Measurements from ENCODE around the gene SULF2. TPM values are rescaled to one million over a fixed set of nuclear protein-coding genes. Genes with fewer than 3 reads are reported as not detected.
A peak's percentile ranks its signal among the peaks of the same experiment; 100 is the strongest.

Gene SULF2
- total RNA-seq, 4 donors from 2014 or later = 41.2 to 177 (median 62.3) TPM

DNA sequence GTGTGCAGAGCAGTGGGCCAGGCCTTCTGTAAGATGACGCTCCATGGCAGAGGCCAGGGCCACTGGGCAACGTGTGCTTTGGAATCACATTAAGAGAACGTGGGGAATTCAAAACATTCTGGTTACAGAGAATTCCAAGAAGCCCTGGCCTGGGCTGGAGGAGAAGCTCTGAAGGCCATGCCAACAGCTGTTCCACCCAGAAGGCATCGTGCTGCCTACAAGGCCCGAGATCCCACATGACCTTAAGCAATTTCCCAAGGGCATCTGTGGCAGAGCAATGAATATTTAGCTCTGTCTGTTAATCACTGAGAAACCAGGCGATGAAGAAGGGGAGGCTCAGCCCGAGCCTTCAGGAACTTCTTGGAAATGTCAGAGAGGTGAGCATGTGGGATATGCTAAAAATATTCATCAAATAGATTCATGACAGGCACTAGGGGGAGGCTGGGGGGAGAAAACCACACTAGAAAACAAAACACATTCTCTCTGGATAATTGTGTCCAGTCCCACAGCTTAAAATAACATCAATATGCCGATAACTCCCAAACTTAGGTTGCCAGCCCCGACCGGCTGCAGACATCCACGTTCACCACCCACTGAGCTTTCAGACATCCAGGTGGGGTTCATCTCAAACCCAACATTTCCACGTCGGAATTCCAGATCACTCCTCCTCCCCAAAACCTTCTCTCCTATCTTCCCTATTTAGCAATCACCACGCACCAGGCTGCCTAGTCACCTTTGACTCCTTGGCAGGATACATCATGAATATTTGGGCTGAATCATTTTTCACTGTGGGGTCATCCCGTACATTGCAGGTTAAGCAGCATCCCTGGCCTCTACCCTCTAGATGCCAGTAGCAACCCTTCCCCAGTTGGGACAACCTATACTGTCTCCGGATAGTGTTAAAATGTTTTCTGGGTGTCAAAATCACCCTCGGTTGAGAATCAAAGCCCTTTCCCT lies 6.6 kb downstream of the SULF2 start:
- Histone ChIP-seq H3K4me3 (no peak overlapping the region), H3K27ac (peak overlapping the region in 3 of 4 donors; percentile 52 to 70 (median 65)), H3K36me3 (no peaks in the 10 kb centered on the region), H3K9me3 (peaks cover 0 to 5% (median 0%) of the 10 kb centered on the region in 3 donors), H3K4me1 (peaks cover 0 to 61% (median 16%) of the 10 kb centered on the region in 3 donors), H3K27me3 (no peaks in the 10 kb centered on the region)
- ATAC-seq = peak; percentile 48
- TF ChIP-seq CTCF (IDR thresholded peaks at IDR 0.05) (no peak), EP300 (IDR thresholded peaks at IDR 0.05) (no peak), POLR2A (IDR thresholded peaks at IDR 0.05) (no peak), POLR2AphosphoS5 (IDR thresholded peaks at IDR 0.05) (no peak)
- 52 to 67% methylated on average over 15 of the region's 17 CpGs for WGBS, 2 donors (ENCODE audit: low coverage in 1 of 2)

DNA sequence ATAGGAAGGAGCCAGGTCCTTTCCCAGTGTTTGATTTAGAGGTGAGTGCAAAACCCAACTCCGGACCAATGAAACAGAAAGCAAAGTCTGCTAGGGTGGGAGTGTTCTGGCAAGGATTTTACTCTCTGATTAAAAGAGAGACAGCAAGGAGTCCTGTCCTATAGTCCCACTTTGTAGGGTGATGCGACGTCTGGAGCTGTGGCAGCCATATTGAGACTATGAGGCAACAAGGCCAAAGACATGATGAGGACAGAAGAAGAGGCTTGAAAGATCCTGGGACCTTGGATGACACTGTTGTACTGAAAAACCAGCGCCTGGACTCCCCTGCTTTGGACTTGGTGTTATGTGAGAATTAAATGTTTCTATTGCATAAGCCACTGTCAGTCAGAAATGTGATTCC lies 8.1 kb downstream of the SULF2 start:
- ATAC-seq = no peak
- Histone ChIP-seq H3K4me1 (peaks cover 0 to 57% (median 8%) of the 10 kb centered on the region in 3 donors), H3K4me3 (no peak overlapping the region), H3K36me3 (no peaks in the 10 kb centered on the region), H3K9me3 (peaks cover 0 to 5% (median 0%) of the 10 kb centered on the region in 3 donors), H3K27me3 (no peaks in the 10 kb centered on the region), H3K27ac (peak overlapping the region in 1 of 4 donors; percentile 70)
- TF ChIP-seq CTCF (IDR thresholded peaks at IDR 0.05) (no peak), EP300 (IDR thresholded peaks at IDR 0.05) (no peak), POLR2AphosphoS5 (IDR thresholded peaks at IDR 0.05) (no peak), POLR2A (IDR thresholded peaks at IDR 0.05) (no peak)
- WGBS, 2 donors (ENCODE audit: low coverage in 1 of 2) = 100% methylated on average over 3 of the region's 4 CpGs; no CpG with 5 or more reads in 1 of the 2 donors

DNA sequence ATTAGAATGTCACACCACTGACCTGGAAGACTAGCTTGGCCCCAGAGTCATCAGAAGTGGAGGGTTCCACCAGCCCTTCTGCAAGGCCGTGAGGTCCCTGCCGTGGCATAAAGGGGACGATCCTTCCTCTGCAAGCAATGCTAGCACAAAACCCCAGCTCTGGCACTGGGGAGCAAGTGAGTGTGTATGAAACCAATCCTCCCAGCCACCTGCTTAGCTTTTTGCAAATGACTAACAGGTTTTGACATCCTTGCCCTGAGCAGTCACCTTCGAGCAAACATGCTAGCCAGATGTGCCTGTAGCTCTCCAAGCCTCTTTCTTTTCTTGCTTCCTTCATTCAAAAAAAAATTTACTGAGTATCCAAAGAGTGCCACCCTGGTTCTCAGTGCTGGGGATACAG lies 8.6 kb downstream of the SULF2 start:
- Histone ChIP-seq H3K9me3 (peaks cover 0 to 5% (median 0%) of the 10 kb centered on the region in 3 donors), H3K36me3 (no peaks in the 10 kb centered on the region), H3K27ac (peak overlapping the region in 1 of 4 donors; percentile 70), H3K27me3 (no peaks in the 10 kb centered on the region), H3K4me1 (peaks cover 0 to 51% (median 8%) of the 10 kb centered on the region in 3 donors), H3K4me3 (no peak overlapping the region)
- TF ChIP-seq CTCF (IDR thresholded peaks at IDR 0.05) (no peak), EP300 (IDR thresholded peaks at IDR 0.05) (no peak)
- no CpG with 5 or more reads among the region's 4 CpGs for WGBS, 2 donors (ENCODE audit: low coverage in 1 of 2)
- no peak for ATAC-seq

DNA sequence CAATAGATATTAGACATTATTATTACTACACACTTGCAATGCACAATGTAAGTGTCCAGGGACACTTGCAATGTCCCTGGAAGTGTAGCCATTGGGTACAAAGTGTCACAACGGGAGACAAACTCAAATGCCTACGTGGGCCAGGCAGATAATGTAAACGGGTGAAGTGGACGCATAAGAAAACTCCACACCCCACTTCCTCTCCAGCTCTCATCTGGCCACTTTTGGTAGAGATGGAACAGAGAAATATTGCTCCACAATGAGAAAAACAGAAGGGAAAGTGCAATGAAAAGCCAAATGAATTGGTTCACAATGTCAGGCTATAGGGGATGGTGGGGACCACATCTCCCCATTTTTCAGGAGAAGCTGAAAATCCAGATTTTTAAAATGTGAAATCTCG lies 9.4 kb downstream of the SULF2 start:
- 80 to 97% methylated on average over 5 of the region's 5 CpGs for WGBS, 2 donors (ENCODE audit: low coverage in 1 of 2)
- H3K4me3 ChIP-seq = no peak overlapping the region
- H3K27ac ChIP-seq = no peak overlapping the region
- TF ChIP-seq POLR2AphosphoS5 (IDR thresholded peaks at IDR 0.05) = no peak
- TF ChIP-seq CTCF (IDR thresholded peaks at IDR 0.05) = no peak
- no peak for TF ChIP-seq POLR2A (IDR thresholded peaks at IDR 0.05)
- TF ChIP-seq EP300 (IDR thresholded peaks at IDR 0.05) = no peak
- ATAC-seq = no peak
- H3K4me1 ChIP-seq = peaks cover 0 to 43% (median 8%) of the 10 kb centered on the region in 3 donors
- no peaks in the 10 kb centered on the region for H3K27me3 ChIP-seq
- H3K36me3 ChIP-seq = peaks cover 0 to 1% of the 10 kb centered on the region in 2 donors
- peaks cover 0 to 8% (median 0%) of the 10 kb centered on the region in 3 donors for H3K9me3 ChIP-seq
